GM20431 (cell line): ENCODE results near the gene MAGEC3.
"Not testable (repeated sequence)": the region's sequence is repeated elsewhere in the genome, so short reads cannot be mapped to it uniquely, and the experiment has no call there.

Experiments used
- in situ Hi-C: fragments of 300-500 bp; cut with MseI, MboI; formaldehyde crosslinking; loops from one replicate; pipeline ENCODE4 v1.15.0; 2020; ENCODE audit warnings: low sequenced_read_pairs; ENCODE audit not compliant: unreplicated experiment

Gene MAGEC3

GRCh38 chrX:141838016-141838415, at the start of gene MAGEC3:
TSS of gene MAGEC3 (plus strand) at chrX:141838316. CDS start at chrX:141838316, 0 bp downstream.
- in situ Hi-C loops, result no loop called here

GRCh38 chrX:141791856-141792255, 46.3 kb upstream of the MAGEC3 start:
- in situ Hi-C loops, result no loop called here

GRCh38 chrX:141811438-141811837, 26.7 kb upstream of the MAGEC3 start:
- in situ Hi-C loops, result no loop called here

- in situ Hi-C loops, result no loop called here
Measured at GRCh38 chrX:141814213-141814857, 23.8 kb upstream of the MAGEC3 start.

GRCh38 chrX:141815904-141816303, 22.2 kb upstream of the MAGEC3 start:
- in situ Hi-C loops, result no loop called here

- in situ Hi-C loops, result no loop called here
Measured at GRCh38 chrX:141832247-141832646, 5.9 kb upstream of the MAGEC3 start.

GRCh38 chrX:141839856-141840255, 1.7 kb downstream of the MAGEC3 start:
- in situ Hi-C loops, result no loop called here

GRCh38 chrX:141857479-141857878, 19.4 kb downstream of the MAGEC3 start:
- in situ Hi-C loops, result no loop called here

- in situ Hi-C loops, result no loop called here
Measured at GRCh38 chrX:141879616-141880015, 41.5 kb downstream of the MAGEC3 start.

GRCh38 chrX:141888811-141889210, 50.7 kb downstream of the MAGEC3 start:
- in situ Hi-C loops, result not testable (repeated sequence)

GRCh38 chrX:141894733-141895132, 56.6 kb downstream of the MAGEC3 start:
- in situ Hi-C loops, result no loop called here

GRCh38 chrX:141897690-141898089, 59.6 kb downstream of the MAGEC3 start:
- in situ Hi-C loops, result no loop called here

- in situ Hi-C loops, result no loop called here
Measured at GRCh38 chrX:141902366-141902765, 64.2 kb downstream of the MAGEC3 start.

GRCh38 chrX:141903400-141904155, 65.5 kb downstream of the MAGEC3 start, which contains the start of gene MAGEC1:
TSS of gene MAGEC1 (plus strand) at chrX:141903894. CDS start at chrX:141905073, 1,179 bp downstream.
- in situ Hi-C loops, result no loop called here

GRCh38 chrX:141904262-141904661, 66.1 kb downstream of the MAGEC3 start:
- in situ Hi-C loops, result no loop called here

- in situ Hi-C loops, result no loop called here
Measured at GRCh38 chrX:141917801-141918200, 79.7 kb downstream of the MAGEC3 start.

GRCh38 chrX:141924293-141924692, 86.2 kb downstream of the MAGEC3 start:
- in situ Hi-C loops, result no loop called here

- in situ Hi-C loops, result no loop called here
Measured at GRCh38 chrX:141928432-141928831, 90.3 kb downstream of the MAGEC3 start.

GRCh38 chrX:141934059-141934641, 96.0 kb downstream of the MAGEC3 start:
- in situ Hi-C loops, result no loop called here

- in situ Hi-C loops, result no loop called here
Measured at GRCh38 chrX:141935645-141936044, 97.5 kb downstream of the MAGEC3 start.

- in situ Hi-C loops, result no loop called here
Measured at GRCh38 chrX:141936080-141936479, 98.0 kb downstream of the MAGEC3 start.
